Lung (tissue), 12 donors: ENCODE results near the gene ZNF679. TPM values are rescaled to one million over a fixed set of nuclear protein-coding genes. Genes with fewer than 3 reads are reported as not detected.
"Not testable (repeated sequence)": the region's sequence is repeated elsewhere in the genome, so short reads cannot be mapped to it uniquely, and the experiment has no call there.

Experiments
- ATAC-seq: fragments of 200-7000 bp; cut with Tn5 transposase; one replicate; pipeline ENCODE4 v1.9.1; 2020; ENCODE audit warnings: moderate number of reproducible peaks; ENCODE audit not compliant: insufficient read depth, low FRiP score
- DNase-seq, 3 donors: peaks; one replicate each; pipeline ENCODE4 v3.0.0-alpha.2; 2013 to 2017
- H3K27ac ChIP-seq, 2 donors: one replicate each; pipeline ENCODE4 v1.5.1; 2013; ENCODE audit warnings: mild to moderate bottlenecking in 2 of 2, moderate library complexity in 2 of 2, control low read depth in 1 of 2, inconsistent platforms in 1 of 2, low read depth in 1 of 2, low read length in 1 of 2
- H3K27me3 ChIP-seq, 3 donors: one replicate each; pipeline ENCODE4 v1.5.1; 2013; ENCODE audit warnings: low read length in 2 of 3; ENCODE audit not compliant: control insufficient read depth in 3 of 3, insufficient read depth in 3 of 3
- H3K36me3 ChIP-seq, 4 donors: one replicate each; pipeline ENCODE4 v1.5.1; 2013; ENCODE audit warnings: low read length in 4 of 4, mild to moderate bottlenecking in 1 of 4, moderate library complexity in 1 of 4; ENCODE audit not compliant: control insufficient read depth in 4 of 4, insufficient read depth in 4 of 4
- H3K4me1 ChIP-seq, 5 donors: one replicate each; pipeline ENCODE4 v1.5.1; 2013; ENCODE audit warnings: low read length in 5 of 5, mild to moderate bottlenecking in 2 of 5, moderate library complexity in 1 of 5; ENCODE audit not compliant: control insufficient read depth in 5 of 5, insufficient read depth in 5 of 5
- H3K4me3 ChIP-seq: one replicate; pipeline ENCODE4 v1.5.1; 2013; ENCODE audit warnings: mild to moderate bottlenecking, control low read depth, moderate library complexity
- H3K9ac ChIP-seq, 2 donors: one replicate each; pipeline ENCODE4 v1.5.1; 2013; ENCODE audit warnings: low read length in 2 of 2, control low read depth in 1 of 2; ENCODE audit not compliant: insufficient read depth in 1 of 2
- H3K9me3 ChIP-seq, 4 donors: one replicate each; pipeline ENCODE4 v1.5.1; 2013; ENCODE audit warnings: low read length in 3 of 4, mild to moderate bottlenecking in 1 of 4, moderate library complexity in 1 of 4; ENCODE audit not compliant: control insufficient read depth in 4 of 4, insufficient read depth in 3 of 4
- WGBS, 2 donors: extraction: QIAGEN DNeasy Blood & Tissue Kit; methylation state at CpG; one replicate each; pipeline ENCODE4 v1.1.7; 2013; 5-methylcytosine and 5-hydroxymethylcytosine counted together
- polyA plus RNA-seq, 2 donors: library from polyadenylated mRNA; stranded (reverse); fragments of 200-250 nt; gene quantifications; one replicate each; pipeline ENCODE4 v1.2.1, GENCODE V29; 2013
- total RNA-seq, 2 donors: library from RNA; depleted of rRNA in 1 of 2; stranded (reverse); fragments of >200 nt in 1 of 2; gene quantifications; one replicate each; pipeline ENCODE4 v1.2.1, GENCODE V29; 2014 to 2021
- TF ChIP-seq, protein P1 (sequence below): IDR thresholded peaks from 2 replicates; pipeline ENCODE4 v1.5.1; 2012; ENCODE audit warnings: mild to moderate bottlenecking; ENCODE audit errors: control extremely low read depth, extremely low read depth
- donor health status: control.
- donor health status: control.
- donor health status: Bipolar disorder and iron deficiency.
- donor health status: healthy.
- donor health status: DM: yes; HTN: yes; CAD: no.

Gene ZNF679
- total and polyA plus RNA-seq, 4 donors, result not detected

DNA sequence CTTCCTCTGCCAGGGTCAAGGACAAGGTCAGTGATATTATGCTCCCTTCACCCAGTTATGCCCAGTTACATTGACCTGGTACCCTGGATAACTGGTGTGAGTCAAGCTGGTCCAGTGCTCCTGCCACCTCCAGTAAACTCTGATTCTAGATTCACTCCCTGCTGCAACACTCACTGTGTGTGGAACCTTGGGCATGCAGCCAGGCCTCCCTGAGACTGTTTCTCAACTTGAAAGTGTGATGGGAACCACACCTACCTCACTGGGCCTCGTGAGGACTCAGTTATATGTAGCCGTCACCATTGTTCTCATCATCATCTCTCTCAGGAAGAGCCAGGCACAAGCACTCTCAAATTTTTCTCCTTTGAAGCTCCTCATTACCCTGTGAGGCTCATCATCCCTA, 84.6 kb downstream of the ZNF679 start:
- no peak overlapping the region for H3K27ac ChIP-seq
- WGBS, 2 donors, result 50 to 78% methylated on average over 2 of the region's 2 CpGs
- H3K4me3 ChIP-seq, result no peak overlapping the region
- H3K9ac ChIP-seq, result no peak overlapping the region
- peaks cover 0 to 16% (median 6%) of the 10 kb centered on the region in 5 donors for H3K4me1 ChIP-seq
- peaks cover 0 to 2% (median 0%) of the 10 kb centered on the region in 4 donors for H3K9me3 ChIP-seq
- H3K27me3 ChIP-seq, result no peaks in the 10 kb centered on the region
- no peak for ATAC-seq
- no peak for DNase-seq
- TF ChIP-seq, protein P1, sequence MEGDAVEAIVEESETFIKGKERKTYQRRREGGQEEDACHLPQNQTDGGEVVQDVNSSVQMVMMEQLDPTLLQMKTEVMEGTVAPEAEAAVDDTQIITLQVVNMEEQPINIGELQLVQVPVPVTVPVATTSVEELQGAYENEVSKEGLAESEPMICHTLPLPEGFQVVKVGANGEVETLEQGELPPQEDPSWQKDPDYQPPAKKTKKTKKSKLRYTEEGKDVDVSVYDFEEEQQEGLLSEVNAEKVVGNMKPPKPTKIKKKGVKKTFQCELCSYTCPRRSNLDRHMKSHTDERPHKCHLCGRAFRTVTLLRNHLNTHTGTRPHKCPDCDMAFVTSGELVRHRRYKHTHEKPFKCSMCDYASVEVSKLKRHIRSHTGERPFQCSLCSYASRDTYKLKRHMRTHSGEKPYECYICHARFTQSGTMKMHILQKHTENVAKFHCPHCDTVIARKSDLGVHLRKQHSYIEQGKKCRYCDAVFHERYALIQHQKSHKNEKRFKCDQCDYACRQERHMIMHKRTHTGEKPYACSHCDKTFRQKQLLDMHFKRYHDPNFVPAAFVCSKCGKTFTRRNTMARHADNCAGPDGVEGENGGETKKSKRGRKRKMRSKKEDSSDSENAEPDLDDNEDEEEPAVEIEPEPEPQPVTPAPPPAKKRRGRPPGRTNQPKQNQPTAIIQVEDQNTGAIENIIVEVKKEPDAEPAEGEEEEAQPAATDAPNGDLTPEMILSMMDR, result no peak
- H3K36me3 ChIP-seq, result peaks cover 0 to 4% (median 0%) of the 10 kb centered on the region in 4 donors

DNA sequence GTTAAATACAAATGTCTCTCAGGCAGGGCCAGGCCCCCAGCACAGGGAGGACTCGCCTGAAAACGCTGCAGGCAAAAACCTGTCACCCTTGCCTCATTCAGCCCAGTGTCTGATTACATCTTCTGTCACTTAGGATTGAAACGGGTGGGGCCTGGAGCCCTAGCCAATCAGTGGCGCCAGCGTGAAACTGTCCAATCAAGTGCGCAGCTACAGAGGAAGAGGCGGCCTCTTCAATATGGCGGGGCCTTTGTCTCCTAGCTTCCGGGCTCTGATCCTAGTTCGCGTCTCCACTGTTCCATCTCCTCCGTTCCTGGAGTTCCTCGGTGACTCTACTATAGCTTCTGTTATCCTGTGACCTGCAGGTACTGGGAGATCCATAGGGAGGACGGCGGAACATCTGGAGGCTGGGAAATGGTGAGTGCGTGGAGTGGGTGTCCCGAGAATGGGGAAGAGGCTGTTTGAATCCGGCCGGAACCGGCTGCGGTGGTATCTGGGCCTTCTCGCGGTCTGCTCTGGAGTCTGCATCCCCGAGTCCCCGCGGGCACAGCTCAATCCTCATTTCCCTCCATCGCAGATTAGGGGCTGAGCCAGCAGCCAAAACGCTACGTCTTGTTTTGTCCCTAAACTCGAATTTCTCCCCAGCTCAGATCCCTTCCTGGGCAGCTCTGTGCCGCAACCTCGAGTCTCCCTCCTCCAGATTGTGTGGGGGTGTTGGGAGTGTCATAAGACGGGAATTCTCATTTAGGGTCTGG, 85.6 kb downstream of the ZNF679 start, which contains the start of gene ZNF736:
TSS of gene ZNF736 (plus strand) at position 222 of the 752 bp plus-strand sequence. CDS start at position 412, 190 bp downstream.
- peaks cover 0 to 2% (median 0%) of the 10 kb centered on the region in 4 donors for H3K9me3 ChIP-seq
- peak within 1 kb of the TSS; percentile 94 for H3K4me3 ChIP-seq
- peak within 1 kb of the TSS; percentile 57 to 98 for H3K27ac ChIP-seq
- peak; percentile 100 for ATAC-seq
- TF ChIP-seq, protein P1, result no peak
- 0% methylated on average over 33 of the region's 33 CpGs for WGBS, 2 donors
- no peaks in the 10 kb centered on the region for H3K27me3 ChIP-seq
- DNase-seq, result peak; percentile 94 to 97 (median 97)
- peaks cover 0 to 16% (median 6%) of the 10 kb centered on the region in 5 donors for H3K4me1 ChIP-seq
- peaks cover 0 to 4% (median 0%) of the 10 kb centered on the region in 4 donors for H3K36me3 ChIP-seq
- H3K9ac ChIP-seq, result peak within 1 kb of the TSS; percentile 91 to 98

DNA sequence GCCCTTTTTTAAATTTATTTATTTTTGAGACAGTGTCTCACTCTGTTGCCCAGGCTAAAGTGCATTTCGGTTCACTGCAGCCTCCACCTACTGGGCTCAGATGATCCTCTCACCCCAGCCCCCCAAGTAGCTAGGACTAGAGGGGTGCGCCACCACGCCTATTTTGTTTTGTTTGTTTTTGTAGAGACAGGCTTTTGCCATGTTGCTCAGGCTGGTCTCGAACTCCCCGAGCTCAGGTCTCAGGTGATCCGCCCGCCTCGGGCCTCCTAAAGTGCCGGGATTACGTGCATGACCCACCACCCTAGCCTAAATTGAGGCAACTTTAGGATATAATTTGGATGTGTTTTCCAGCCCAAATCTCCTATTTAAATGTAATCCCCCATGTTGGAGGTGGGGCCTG, 86.3 kb downstream of the ZNF679 start:
- Histone ChIP-seq H3K27ac (no peak overlapping the region), H3K9me3 (peaks cover 0 to 2% (median 0%) of the 10 kb centered on the region in 4 donors), H3K9ac (peak overlapping the region; percentile 91 to 98), H3K36me3 (peaks cover 0 to 4% (median 0%) of the 10 kb centered on the region in 4 donors), H3K4me3 (peak overlapping the region; percentile 94), H3K27me3 (no peaks in the 10 kb centered on the region), H3K4me1 (peaks cover 0 to 16% (median 6%) of the 10 kb centered on the region in 5 donors)
- DNase-seq (peak; percentile 19 to 34 (median 25)), ATAC-seq (no peak)
- TF ChIP-seq, protein P1, result no peak
- 19% methylated on average over 10 of the region's 10 CpGs for WGBS, 2 donors

DNA sequence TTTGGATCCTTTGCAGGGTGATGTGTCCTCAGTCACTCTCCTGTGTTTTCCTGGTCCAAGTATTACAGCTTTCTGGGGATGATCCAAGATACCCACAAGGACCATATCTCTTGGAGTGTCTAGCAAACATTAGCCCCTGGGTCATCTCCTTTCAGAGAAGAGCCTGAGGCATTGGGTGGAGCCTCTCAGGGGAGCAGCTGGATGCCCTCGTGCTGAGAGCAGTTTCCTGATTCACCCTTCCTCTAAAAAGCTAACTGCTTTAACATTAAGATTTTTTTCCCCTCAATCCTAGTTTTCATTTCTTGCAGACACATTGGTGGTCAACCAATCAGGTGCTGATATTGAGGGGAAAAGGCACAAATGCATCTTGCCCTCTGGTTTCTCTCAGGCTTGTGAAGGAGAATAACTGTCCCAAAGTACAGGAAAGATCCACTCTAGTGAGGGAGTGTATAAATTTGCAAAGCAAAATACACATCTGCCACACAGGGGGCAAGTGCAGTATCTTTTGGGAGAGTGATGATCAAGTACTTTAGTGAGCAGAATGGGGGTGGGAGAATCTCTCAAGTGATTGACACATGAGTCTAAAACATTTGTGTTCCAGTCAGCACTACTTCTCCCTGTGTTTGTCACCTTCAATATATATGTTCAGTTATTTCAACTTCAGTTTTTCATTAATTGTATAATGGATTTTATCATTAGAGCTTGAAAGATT, 87.9 kb downstream of the ZNF679 start:
- DNase-seq, H3K36me3 ChIP-seq, H3K27ac ChIP-seq, H3K9ac ChIP-seq, H3K27me3 ChIP-seq, H3K9me3 ChIP-seq, H3K4me3 ChIP-seq, ATAC-seq: not testable (repeated sequence)
- H3K4me1 ChIP-seq, result peaks cover 0 to 16% (median 6%) of the 10 kb centered on the region in 5 donors
- WGBS, 2 donors, result 57 to 61% methylated on average over 1 of the region's 1 CpG
